HepG2 (cell line): ENCODE results near the gene LLGL2. TPM values are rescaled to one million over a fixed set of nuclear protein-coding genes. Genes with fewer than 3 reads are reported as not detected.

Experiments used
- DNMT3B ChIP-seq: conservative IDR thresholded peaks from 2 replicates; pipeline ENCODE4 v1.6.1; 2016; ENCODE audit warnings: missing biosample characterization, control low read depth
- ETS1 ChIP-seq: sonication (generic); formaldehyde crosslinking; IDR thresholded peaks from 2 replicates; pipeline ENCODE4 v1.4.0; 2020; ENCODE audit warnings: missing genetic modification reagents
- ETV6 ChIP-seq: sonication (generic); formaldehyde crosslinking; conservative IDR thresholded peaks from 2 replicates; pipeline ENCODE4 v1.4.0; 2020; ENCODE audit warnings: missing genetic modification reagents
- JUNB ChIP-seq: sonication (generic); formaldehyde crosslinking; IDR thresholded peaks from 2 replicates; pipeline ENCODE4 v1.8.0; 2022; ENCODE audit warnings: missing genetic modification reagents, mild to moderate bottlenecking, borderline replicate concordance
- MAF1 ChIP-seq: sonication (generic); formaldehyde crosslinking; IDR thresholded peaks from 2 replicates; pipeline ENCODE4 v1.5.0; 2020; ENCODE audit warnings: missing genetic modification reagents, borderline replicate concordance
- MZF1 ChIP-seq: sonication (generic); formaldehyde crosslinking; IDR thresholded peaks from 2 replicates; pipeline ENCODE4 v1.8.1; 2023; ENCODE audit warnings: mild to moderate bottlenecking, missing genetic modification reagents, borderline replicate concordance
- NFATC3 ChIP-seq: sonication (generic); formaldehyde crosslinking; IDR thresholded peaks from 2 replicates; pipeline ENCODE4 v1.5.1; 2020; ENCODE audit warnings: mild to moderate bottlenecking, missing genetic modification reagents
- NFE2 ChIP-seq: sonication (generic); formaldehyde crosslinking; IDR thresholded peaks from 2 replicates; pipeline ENCODE4 v1.4.0; 2020; ENCODE audit warnings: missing genetic modification reagents
- NKX3-1 ChIP-seq: sonication (generic); formaldehyde crosslinking; IDR thresholded peaks from 2 replicates; pipeline ENCODE4 v1.5.0; 2020; ENCODE audit warnings: missing genetic modification reagents
- NR1H2 ChIP-seq: sonication (generic); formaldehyde crosslinking; IDR thresholded peaks from 2 replicates; pipeline ENCODE4 v1.8.1; 2022; ENCODE audit warnings: low read depth, missing genetic modification reagents, borderline replicate concordance
- REPIN1 ChIP-seq: sonication (generic); formaldehyde crosslinking; IDR thresholded peaks from 2 replicates; pipeline ENCODE4 v1.8.0; 2022; ENCODE audit warnings: missing genetic modification reagents, low read depth, mild to moderate bottlenecking, borderline replicate concordance
- ZBTB34 ChIP-seq: sonication (generic); formaldehyde crosslinking; IDR thresholded peaks from 2 replicates; pipeline ENCODE4 v1.8.0; 2022; ENCODE audit warnings: mild to moderate bottlenecking, missing genetic modification reagents
- ZNF17 ChIP-seq: sonication (generic); formaldehyde crosslinking; IDR thresholded peaks from 2 replicates; pipeline ENCODE4 v1.5.0; 2020; ENCODE audit warnings: mild to moderate bottlenecking, missing genetic modification reagents
- ZNF484 ChIP-seq: sonication (generic); formaldehyde crosslinking; IDR thresholded peaks from 2 replicates; pipeline ENCODE4 v1.5.1; 2020; ENCODE audit warnings: mild to moderate bottlenecking, low read depth, missing genetic modification reagents, borderline replicate concordance
- ZNF558 ChIP-seq: sonication (generic); formaldehyde crosslinking; IDR thresholded peaks from 2 replicates; pipeline ENCODE4 v1.9.0; 2022; ENCODE audit warnings: mild to moderate bottlenecking, missing genetic modification reagents, borderline replicate concordance
- ZNF747 ChIP-seq: sonication (generic); formaldehyde crosslinking; IDR thresholded peaks from 2 replicates; pipeline ENCODE4 v1.8.1; 2023; ENCODE audit warnings: missing genetic modification reagents, mild to moderate bottlenecking, borderline replicate concordance
- polyA plus RNA-seq, 8 experiments: library from polyadenylated mRNA; depleted of rRNA in 3 of 8; stranded (reverse) in 7 of 8; unstranded in 1 of 8; fragments of >200 nt; fragmentation: Illumina TruSeq in 4 of 8; extraction: Trizol in 4 of 8; gene quantifications; 2 replicates each; pipeline versions ENCODE4 v1.2.1 to v1.2.3, GENCODE V29; 2011 to 2016; ENCODE audit warnings: low read depth in 4 of 8, missing spikeins in 1 of 8, mixed read lengths in 1 of 8; ENCODE audit not compliant: insufficient read depth in 1 of 8
- total RNA-seq, 5 experiments: library from RNA; depleted of rRNA; stranded (reverse); fragments of >200 nt; fragmentation: Illumina TruSeq; extraction: Trizol; gene quantifications; 2 replicates each; pipeline ENCODE4 v1.2.3, GENCODE V29; 2016; ENCODE audit warnings: low read depth in 1 of 5
- TF ChIP-seq, protein P1 (sequence below): sonication (generic); formaldehyde crosslinking; IDR thresholded peaks from 2 replicates; pipeline ENCODE4 v1.4.0; 2020; ENCODE audit warnings: mild to moderate bottlenecking, missing genetic modification reagents
- TF ChIP-seq, protein P2 (sequence below): IDR thresholded peaks from 2 replicates; pipeline ENCODE4 v1.6.1; 2016; ENCODE audit warnings: mild to moderate bottlenecking
- TF ChIP-seq, protein P3 (sequence below), 2 experiments: sonication (generic) in 1 of 2; formaldehyde crosslinking in 1 of 2; IDR thresholded peaks; 2 replicates each; pipeline versions ENCODE4 v1.4.0 to v1.6.1; 2018 to 2020; ENCODE audit warnings: missing genetic modification reagents in 2 of 2, borderline replicate concordance in 1 of 2, low read depth in 1 of 2, mild to moderate bottlenecking in 1 of 2, missing biosample characterization in 1 of 2

Gene LLGL2
- total and polyA plus RNA-seq, 2 of the 13 experiments (the other 11 are each of a cell fraction or from before 2014, with no cell fraction given), result 83.0 to 86.7 TPM

DNA sequence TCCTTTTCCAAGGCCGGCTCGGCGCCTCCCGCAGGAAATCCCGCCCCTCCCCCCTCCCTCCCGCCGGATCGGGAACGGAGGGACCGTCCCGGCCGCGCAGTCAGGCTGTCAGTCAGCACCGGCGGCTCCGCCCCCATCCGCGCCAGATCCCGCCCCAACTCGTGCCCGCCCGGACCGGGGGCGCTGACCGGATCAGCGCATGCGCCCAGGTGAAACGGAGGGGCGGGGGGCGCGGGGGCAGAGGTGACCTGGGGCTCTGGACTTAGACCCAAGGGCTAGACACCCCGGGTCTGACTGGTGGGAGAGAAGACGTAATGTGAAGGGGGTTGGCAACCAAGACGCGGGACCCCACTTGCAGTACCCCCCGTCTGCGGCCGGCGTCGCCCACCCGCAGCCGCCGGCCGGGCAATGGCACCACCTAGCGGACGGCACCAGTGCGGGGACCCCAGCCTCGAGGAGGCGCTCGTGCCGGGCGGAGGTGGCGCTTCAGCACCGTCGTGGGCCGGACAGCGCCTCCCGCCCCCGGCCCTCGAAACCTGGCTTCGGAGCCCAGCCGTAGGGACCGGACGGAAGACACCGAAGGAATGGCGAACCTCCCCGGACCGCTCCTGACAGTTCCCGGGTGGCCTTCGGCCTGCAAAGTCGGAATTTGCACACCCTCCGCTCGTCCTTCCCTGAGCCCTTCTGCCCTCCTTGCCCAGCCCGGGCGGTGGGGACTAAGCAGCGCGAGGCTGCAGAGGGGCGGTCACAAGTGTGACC is 9.8 kb upstream of the LLGL2 start, which contains the start of gene CASKIN2 (continued):
- TF ChIP-seq, protein P1, sequence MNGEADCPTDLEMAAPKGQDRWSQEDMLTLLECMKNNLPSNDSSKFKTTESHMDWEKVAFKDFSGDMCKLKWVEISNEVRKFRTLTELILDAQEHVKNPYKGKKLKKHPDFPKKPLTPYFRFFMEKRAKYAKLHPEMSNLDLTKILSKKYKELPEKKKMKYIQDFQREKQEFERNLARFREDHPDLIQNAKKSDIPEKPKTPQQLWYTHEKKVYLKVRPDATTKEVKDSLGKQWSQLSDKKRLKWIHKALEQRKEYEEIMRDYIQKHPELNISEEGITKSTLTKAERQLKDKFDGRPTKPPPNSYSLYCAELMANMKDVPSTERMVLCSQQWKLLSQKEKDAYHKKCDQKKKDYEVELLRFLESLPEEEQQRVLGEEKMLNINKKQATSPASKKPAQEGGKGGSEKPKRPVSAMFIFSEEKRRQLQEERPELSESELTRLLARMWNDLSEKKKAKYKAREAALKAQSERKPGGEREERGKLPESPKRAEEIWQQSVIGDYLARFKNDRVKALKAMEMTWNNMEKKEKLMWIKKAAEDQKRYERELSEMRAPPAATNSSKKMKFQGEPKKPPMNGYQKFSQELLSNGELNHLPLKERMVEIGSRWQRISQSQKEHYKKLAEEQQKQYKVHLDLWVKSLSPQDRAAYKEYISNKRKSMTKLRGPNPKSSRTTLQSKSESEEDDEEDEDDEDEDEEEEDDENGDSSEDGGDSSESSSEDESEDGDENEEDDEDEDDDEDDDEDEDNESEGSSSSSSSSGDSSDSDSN (CRISPR knock-in tag), result peak; percentile 93
- TF ChIP-seq ZNF558 (peak; percentile 98; the same call in 1 of the 2 replicates), NFE2 (CRISPR knock-in tag) (no peak), NR1H2 (CRISPR knock-in tag) (no peak), MZF1 (CRISPR knock-in tag) (0 out of 2 replicates have a peak, but pooled peaks have one; percentile 59), REPIN1 (CRISPR knock-in tag) (peak; percentile 2), JUNB (no peak), NKX3-1 (peak; percentile 81), NFATC3 (CRISPR knock-in tag) (peak; percentile 97), DNMT3B (CRISPR knock-in tag) (peak; percentile 97), ETV6 (CRISPR knock-in tag) (peak; percentile 99), ZNF484 (CRISPR knock-in tag) (peak; percentile 90; the same call in 1 of the 2 replicates), ZBTB34 (CRISPR knock-in tag) (0 out of 2 replicates have a peak, but pooled peaks have one; percentile 49), ZNF747 (CRISPR knock-in tag) (peak; percentile 73; the same call in 1 of the 2 replicates), ZNF17 (no peak), MAF1 (peak; percentile 70; the same call in 1 of the 2 replicates), ETS1 (CRISPR knock-in tag) (peak; percentile 93)
- TF ChIP-seq, protein P2, sequence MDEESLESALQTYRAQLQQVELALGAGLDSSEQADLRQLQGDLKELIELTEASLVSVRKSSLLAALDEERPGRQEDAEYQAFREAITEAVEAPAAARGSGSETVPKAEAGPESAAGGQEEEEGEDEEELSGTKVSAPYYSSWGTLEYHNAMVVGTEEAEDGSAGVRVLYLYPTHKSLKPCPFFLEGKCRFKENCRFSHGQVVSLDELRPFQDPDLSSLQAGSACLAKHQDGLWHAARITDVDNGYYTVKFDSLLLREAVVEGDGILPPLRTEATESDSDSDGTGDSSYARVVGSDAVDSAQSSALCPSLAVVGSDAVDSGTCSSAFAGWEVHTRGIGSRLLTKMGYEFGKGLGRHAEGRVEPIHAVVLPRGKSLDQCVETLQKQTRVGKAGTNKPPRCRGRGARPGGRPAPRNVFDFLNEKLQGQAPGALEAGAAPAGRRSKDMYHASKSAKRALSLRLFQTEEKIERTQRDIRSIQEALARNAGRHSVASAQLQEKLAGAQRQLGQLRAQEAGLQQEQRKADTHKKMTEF (CRISPR knock-in tag), result peak; percentile 99
- TF ChIP-seq, protein P3, sequence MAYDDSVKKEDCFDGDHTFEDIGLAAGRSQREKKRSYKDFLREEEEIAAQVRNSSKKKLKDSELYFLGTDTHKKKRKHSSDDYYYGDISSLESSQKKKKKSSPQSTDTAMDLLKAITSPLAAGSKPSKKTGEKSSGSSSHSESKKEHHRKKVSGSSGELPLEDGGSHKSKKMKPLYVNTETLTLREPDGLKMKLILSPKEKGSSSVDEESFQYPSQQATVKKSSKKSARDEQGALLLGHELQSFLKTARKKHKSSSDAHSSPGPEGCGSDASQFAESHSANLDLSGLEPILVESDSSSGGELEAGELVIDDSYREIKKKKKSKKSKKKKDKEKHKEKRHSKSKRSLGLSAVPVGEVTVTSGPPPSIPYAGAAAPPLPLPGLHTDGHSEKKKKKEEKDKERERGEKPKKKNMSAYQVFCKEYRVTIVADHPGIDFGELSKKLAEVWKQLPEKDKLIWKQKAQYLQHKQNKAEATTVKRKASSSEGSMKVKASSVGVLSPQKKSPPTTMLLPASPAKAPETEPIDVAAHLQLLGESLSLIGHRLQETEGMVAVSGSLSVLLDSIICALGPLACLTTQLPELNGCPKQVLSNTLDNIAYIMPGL (CRISPR knock-in tag; IDR thresholded peaks at IDR 0.05; ENCODE audit: borderline replicate concordance in 1 of 2, low read depth in 1 of 2), result peak; percentile 96 to 99
